ENCODE measurements around the gene RAD51.

The RAD51 gene

DNA sequence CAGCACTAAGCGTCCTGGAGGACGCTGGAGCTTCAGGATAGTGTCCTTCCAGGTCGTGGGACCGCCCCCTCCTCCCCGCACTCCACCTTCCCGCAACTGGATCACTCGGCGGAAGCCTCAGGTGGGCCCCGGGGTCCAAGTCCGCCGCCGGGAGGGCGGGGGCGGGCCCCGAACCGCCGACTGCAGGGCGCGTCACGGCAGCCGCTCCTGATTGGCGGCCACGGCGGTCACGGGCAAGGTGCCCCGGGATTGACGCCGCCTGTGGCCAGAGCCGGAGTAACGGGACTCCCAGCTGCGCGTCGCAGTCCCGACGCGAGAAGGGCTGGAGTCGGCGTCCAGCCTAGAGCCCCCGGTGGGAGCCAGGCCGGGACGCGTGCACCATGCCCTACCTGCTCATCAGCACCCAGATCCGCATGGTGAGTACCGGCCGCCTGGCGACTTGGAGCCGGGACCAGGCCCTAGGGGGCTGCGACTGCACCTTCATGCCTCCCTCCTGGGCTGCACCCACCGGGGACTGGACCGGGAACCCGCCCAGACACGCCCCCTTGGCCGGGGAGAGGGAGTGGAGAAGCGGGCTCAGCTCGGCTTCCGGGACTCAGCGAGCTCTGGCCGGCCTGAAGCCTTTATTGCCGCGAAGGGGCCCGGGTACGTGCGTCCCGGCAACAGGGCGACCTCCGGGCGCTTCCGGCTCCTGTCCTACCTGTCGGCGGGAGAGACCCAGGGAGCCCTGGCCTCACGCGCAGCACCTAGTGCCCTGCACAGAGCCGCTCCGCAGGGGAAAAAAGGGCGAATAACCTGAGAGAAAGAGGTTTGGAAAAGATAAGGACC lies 69.0 kb downstream of the RAD51 start, which contains the start of gene GCHFR:
GCHFR (plus strand) TSS at position 268 of the 828 bp plus-strand sequence; CDS start at position 381, 113 bp downstream.
- DNase-seq: peak; percentile 63 to 72

GRCh38 chr15:40764629-40765103 lies 69.7 kb downstream of the RAD51 start:
- DNase-seq: no peak

DNA sequence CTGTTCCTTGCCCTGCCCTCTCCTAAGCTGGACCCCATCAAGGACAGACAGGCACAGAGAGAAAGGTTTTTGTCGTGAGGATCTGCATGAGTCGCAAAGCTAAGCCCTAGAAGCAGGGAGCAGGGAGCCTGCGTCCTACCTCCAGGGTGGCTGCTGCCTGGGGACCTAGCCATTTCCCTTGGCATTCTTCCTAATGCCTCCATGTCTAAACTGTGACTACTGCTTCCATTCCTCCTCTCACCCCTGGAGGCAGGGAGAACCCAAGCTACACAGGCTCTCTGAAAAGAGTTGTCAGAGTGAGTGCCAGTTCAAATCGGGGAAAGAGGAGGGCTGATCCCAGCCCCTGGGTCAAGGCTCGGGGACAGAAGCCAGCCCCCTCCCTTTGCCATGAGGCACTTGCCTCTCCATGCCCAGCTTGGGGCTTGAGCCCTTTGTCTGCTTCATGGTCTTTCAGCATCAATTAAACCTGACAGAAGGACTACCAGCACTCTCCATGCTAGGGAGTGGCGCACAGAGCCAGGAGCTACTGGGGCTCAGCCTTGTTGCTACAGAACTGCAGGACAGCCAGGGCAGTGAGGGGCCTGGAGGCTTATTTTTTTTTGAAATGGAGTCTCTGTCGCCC lies 71.3 kb downstream of the RAD51 start:
- DNase-seq: no peak

DNA sequence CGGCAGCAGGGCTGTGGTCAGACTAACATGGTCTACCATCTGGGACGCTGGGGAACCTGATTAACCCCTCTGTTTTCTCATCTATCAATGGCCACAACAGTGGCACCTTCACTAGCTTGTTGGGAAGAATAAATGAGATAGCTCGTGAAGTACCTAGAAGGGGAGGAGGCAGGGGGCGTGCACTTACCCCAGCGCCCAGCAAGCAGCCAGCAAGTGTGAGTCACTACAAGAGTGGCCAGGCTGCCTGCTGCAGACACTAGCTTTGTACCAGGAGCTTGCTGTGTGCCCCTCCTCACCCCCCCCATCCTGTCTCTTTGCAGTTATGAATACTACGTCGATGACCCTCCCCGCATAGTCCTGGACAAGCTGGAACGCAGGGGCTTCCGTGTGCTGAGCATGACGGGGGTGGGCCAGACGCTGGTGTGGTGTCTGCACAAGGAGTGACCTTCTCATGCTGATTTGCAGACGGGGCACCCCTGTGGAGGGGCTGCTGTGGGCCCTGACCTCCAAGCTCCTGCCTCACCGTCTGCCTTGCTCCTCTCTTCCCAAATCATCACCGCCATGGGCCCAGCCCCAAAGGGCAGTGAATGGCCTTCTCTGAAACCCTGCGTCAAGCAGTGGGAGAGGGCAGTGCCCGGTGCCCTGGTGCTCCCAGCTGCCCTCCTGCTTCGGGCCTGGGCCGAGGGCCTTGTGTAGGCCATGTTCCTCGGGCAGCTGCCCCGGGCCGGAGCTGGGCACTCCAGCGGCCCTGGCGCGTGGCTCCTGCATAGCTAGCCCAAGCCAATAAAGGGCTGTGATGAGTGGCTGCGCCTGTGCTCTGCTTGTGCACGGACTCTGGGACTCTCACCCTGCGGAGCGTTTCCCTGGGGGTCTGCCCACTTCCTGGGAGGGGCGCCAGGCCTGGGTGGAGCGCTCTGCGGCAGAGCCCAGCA lies 72.2 kb downstream of the RAD51 start:
- no peak for DNase-seq

- DNase-seq: no peak
Measured at GRCh38 chr15:40767838-40768500, 73.0 kb downstream of the RAD51 start.

- DNase-seq: no peak
Measured at GRCh38 chr15:40768521-40769273, 73.7 kb downstream of the RAD51 start.

DNA sequence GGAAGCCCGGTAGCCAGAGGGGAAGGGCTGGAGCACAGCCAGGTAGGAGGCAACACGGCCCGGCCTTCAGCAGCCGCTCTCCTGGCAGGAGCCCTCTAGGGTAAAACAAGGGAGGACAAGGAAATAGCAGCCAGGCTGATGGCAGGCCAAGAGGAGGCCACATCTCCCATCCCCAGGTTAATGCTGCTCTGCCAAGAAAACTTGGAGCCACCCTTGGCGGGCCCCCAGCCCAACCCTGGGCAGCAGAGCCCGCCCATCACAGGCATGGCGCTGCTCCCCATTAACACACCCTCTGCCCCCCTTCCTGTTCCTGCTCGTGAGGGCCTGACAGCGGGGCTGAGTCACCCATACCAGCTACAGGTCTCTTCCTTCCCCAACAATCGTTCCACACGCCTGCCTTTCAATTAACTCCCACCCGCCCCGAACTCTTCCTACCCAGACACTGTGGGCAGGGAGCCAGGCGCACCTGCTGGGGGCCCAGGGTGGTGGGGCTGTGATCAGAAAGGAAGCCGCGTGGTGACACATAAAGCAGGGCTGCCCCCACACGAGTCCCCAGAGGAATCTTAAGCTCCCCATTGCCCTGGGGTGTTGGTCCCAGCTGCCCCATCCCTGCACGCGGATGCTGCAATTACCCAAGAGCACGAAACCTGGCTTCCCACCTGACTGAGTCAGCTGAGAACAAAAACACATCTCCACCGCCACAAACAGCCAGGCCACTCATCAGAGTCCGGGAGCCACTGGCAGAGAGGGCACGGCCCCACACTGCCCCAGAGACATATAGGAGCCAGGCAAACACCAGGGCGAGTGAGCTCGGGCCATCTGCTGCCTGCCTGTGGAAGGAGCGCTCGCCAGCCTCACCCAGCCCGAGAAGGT lies 74.5 kb downstream of the RAD51 start, which contains the start of gene C15orf62:
C15orf62 (plus strand) TSS at position 707 of the 873 bp plus-strand sequence. CDS start 516 bp downstream, outside the sequence.
- DNase-seq: peak; percentile 29 to 58

- no peak for DNase-seq
Measured at GRCh38 chr15:40770147-40770721, 75.3 kb downstream of the RAD51 start.

DNA sequence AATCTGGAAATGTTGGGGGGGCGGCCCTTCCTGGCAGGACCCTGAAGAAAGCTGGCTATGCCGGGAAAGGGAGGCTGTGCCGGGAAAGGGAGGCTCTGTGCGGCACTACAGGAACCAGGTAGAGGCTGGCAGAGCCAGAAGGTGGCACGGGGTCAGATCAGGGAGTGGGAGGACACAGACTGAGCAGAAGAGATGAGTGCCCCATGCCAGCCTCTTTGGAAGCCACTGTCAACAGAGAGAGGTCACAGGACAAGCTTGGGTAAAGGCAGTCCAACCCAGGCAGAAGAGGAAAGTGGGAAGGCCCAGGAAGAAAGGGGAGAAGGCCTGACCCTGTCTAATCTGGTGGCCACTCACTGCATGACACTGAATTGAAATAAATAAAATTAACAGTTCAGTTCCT lies 76.3 kb downstream of the RAD51 start:
- DNase-seq: no peak

DNA sequence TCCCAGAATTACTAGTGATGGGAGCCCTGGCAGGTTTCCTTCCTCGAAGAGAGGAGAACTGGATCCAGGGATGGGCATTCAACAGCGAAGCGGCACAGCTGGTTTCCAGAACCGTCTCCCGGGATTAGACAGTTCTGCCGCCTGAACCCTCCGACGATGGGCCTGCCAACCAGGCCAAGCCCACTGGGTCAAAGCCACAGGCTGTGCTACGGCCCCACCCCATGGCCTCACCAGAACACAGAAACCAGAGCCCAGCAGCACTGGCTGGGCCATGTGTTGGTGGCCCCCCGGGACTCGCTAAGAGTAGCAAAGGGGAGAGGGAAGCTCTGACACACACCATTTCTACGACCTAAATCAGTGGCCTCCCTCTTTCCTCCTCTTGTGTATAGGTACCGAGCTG lies 77.0 kb downstream of the RAD51 start:
- no peak for DNase-seq

DNA sequence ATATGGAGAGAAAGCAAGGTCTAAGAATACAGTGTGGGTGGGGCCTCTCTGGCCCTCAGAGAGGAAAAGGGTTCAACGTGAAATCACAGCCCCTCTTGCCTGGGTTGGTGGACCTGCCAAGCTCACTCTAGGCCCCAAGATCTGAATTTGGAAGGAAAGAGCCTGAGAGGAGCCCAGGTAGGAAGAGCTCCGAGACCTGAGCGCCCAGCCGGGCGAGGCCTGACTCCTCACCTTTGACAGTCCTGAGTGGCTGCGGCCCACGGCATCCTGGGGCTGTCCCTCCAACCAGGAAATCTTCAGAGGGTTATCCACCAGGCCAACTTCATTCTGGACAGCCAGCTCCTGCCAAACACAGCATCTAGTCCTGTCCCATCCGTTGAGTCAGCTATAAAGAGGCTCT lies 78.5 kb downstream of the RAD51 start:
- DNase-seq: no peak

DNA sequence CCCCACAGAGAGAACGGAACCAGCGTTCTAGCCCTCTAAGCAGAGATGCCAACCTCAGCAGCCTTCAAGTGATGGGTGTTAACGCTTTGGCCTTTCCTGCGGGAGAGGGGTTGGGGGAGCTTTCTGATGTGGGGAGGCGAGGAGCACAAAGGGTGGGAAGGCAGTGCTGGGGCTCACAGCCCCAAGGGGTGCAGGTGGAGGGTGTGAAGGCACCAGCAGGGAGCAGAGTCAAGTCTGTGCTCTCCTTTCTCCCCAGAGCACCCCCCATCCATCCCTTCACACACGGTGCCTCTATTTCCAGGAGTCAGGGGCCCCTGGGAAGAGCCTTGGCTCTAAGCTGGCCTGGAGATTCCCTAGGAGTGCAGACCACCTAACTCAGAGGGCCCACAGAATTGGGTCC lies 78.9 kb downstream of the RAD51 start:
- DNase-seq: no peak

GRCh38 chr15:40775007-40775406 lies 80.0 kb downstream of the RAD51 start:
- no peak for DNase-seq

- DNase-seq: no peak
Measured at GRCh38 chr15:40775740-40776536, 81.0 kb downstream of the RAD51 start.

DNA sequence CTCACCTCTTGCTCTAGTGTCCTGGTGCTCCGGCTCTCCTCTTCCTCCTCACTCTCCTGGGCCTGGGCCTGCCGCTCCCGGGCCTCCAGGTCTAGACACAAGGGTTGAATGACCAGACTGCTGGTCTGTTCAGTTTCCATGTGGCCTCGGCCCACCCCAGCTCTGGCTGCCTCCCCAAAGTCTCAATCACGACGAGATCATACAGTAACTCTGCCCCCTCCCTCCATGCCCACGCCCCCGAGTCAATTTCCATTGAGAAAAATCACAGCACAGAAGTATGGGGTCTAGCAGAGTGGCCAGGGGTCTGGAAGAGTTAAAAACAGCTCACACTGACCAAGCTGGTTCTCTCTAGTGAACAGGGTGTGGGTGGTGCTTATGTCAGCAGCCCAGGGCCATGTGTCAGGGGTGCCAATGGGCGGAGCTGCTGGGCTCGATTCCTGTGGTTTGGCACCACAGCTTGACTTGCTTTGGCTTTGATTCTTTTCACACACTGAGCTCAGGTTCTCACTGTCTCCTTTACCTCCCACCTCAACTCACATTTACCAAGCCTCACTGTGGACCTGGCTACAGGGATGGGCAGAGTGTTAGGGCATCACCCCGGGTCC lies 81.7 kb downstream of the RAD51 start:
- peak; percentile 58 to 66 for DNase-seq

All from CD4-positive, alpha-beta T cell treated with Interleukin-4 for 1 hour (primary cell).